Hepatocyte (in vitro differentiated cells): ENCODE data around the gene SAGE1. TPM values are rescaled to one million over a fixed set of nuclear protein-coding genes. Genes with fewer than 3 reads are reported as not detected.

ENCODE experiments used
- DNase-seq: peaks from one replicate; pipeline ENCODE4 v3.0.0-alpha.2; 2016; ENCODE audit warnings: low spot score
- H2AFZ ChIP-seq: fragments of 200-600 bp; sonication (generic); 2 replicates; pipeline ENCODE4 v1.6.0; 2016; ENCODE audit warnings: antibody characterized with exemption, mild to moderate bottlenecking
- H3K27ac ChIP-seq: fragments of 200-600 bp; sonication (generic); 2 replicates; pipeline ENCODE4 v1.5.1; 2016; ENCODE audit warnings: mild to moderate bottlenecking
- H3K27me3 ChIP-seq: fragments of 200-600 bp; sonication (generic); 2 replicates; pipeline ENCODE4 v1.6.1; 2016
- H3K36me3 ChIP-seq: fragments of 200-600 bp; sonication (generic); replicated peaks from 2 replicates; pipeline ENCODE4 v1.5.1; 2016; ENCODE audit warnings: low read depth; ENCODE audit not compliant: insufficient read depth
- H3K4me1 ChIP-seq: fragments of 200-600 bp; sonication (generic); 2 replicates; pipeline ENCODE4 v1.5.1; 2016; ENCODE audit warnings: mild to moderate bottlenecking, moderate library complexity; ENCODE audit not compliant: insufficient read depth
- H3K4me2 ChIP-seq: fragments of 200-600 bp; sonication (generic); 2 replicates; pipeline ENCODE4 v1.6.0; 2016
- H3K4me3 ChIP-seq: fragments of 200-600 bp; sonication (generic); 2 replicates; pipeline ENCODE4 v1.5.1; 2016; ENCODE audit warnings: mild to moderate bottlenecking
- H3K79me2 ChIP-seq: fragments of 200-600 bp; sonication (generic); 2 replicates; pipeline ENCODE4 v1.6.0; 2017; ENCODE audit warnings: mild to moderate bottlenecking
- H3K9me2 ChIP-seq: fragments of 200-600 bp; sonication (generic); replicated peaks from 2 replicates; pipeline ENCODE4 v1.6.0; 2017; ENCODE audit warnings: mild to moderate bottlenecking; ENCODE audit not compliant: insufficient read depth
- H3K9me3 ChIP-seq: fragments of 200-600 bp; sonication (generic); 2 replicates; pipeline ENCODE4 v1.5.1; 2016; ENCODE audit warnings: low read depth, mild to moderate bottlenecking
- H4K20me1 ChIP-seq: fragments of 200-600 bp; sonication (generic); 2 replicates; pipeline ENCODE4 v1.6.0; 2016; ENCODE audit warnings: mild to moderate bottlenecking; ENCODE audit not compliant: insufficient read depth, poor library complexity, severe bottlenecking
- EZH2 ChIP-seq: fragments of 200-600 bp; sonication (generic); IDR thresholded peaks from 2 replicates; pipeline ENCODE4 v1.6.1; 2016; ENCODE audit warnings: antibody characterized with exemption, mild to moderate bottlenecking, borderline replicate concordance
- EZH2phosphoT487 ChIP-seq: fragments of 200-600 bp; sonication (generic); IDR thresholded peaks from one replicate; pipeline ENCODE4 v1.6.1; 2018; ENCODE audit warnings: antibody characterized with exemption, mild to moderate bottlenecking, low read depth, moderate library complexity; ENCODE audit not compliant: unreplicated experiment, severe bottlenecking
- WGBS: methylation state at CpG from one replicate; pipeline ENCODE4 v1.1.6; 2016; ENCODE audit warnings: low lambda C conversion rate; ENCODE audit errors: missing lambda C conversion rate; 5-methylcytosine and 5-hydroxymethylcytosine counted together
- polyA plus RNA-seq: library from polyadenylated mRNA; unstranded; fragments of >200 nt; fragmentation: Nextera tagmentation; extraction: Ambion mirVana; gene quantifications from 2 replicates; pipeline ENCODE4 v1.2.1, GENCODE V29; 2016
- total RNA-seq: library from RNA; depleted of rRNA; stranded (reverse); fragments of >200 nt; gene quantifications from 2 replicates; pipeline ENCODE4 v1.2.3, GENCODE V29; 2014
- TF ChIP-seq, protein P1 (sequence below): fragments of 200-600 bp; sonication (generic); IDR thresholded peaks from 2 replicates; pipeline ENCODE4 v1.5.1; 2016; ENCODE audit warnings: antibody characterized with exemption, mild to moderate bottlenecking; ENCODE audit not compliant: poor library complexity

SAGE1 gene
- total and polyA plus RNA-seq, 2 experiments from 2014 or later: not detected

DNA sequence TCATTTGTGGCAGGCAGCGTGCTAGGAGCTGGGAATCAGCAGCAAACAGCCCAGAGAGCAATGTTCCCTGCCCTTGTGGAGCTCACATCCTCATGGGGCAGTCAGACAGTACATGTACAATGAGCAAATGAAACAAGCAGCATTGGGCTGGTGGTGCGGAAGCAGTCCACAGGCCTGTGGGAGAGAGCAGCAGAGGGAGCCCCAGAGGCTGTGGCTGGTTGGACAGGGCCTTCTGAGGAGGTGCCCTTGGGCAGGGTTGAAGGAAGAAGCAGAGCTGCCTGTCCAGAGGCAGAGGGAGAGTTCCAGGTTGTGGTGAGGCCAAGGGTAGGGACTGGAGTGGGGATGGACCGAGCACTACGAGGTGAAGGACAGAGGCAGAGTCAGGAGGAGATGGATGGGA, 57.8 kb downstream of the SAGE1 start:
- H3K79me2 ChIP-seq: no peaks in the 10 kb centered on the region
- H3K4me3 ChIP-seq: no peak overlapping the region
- no peaks in the 10 kb centered on the region for H3K9me2 ChIP-seq
- H3K9me3 ChIP-seq: no peaks in the 10 kb centered on the region
- DNase-seq: no peak
- no peaks in the 10 kb centered on the region for H4K20me1 ChIP-seq
- H2AFZ ChIP-seq: no peak overlapping the region
- H3K27ac ChIP-seq: no peak overlapping the region
- no peaks in the 10 kb centered on the region for H3K36me3 ChIP-seq
- H3K27me3 ChIP-seq: no peaks in the 10 kb centered on the region
- TF ChIP-seq, protein P1, sequence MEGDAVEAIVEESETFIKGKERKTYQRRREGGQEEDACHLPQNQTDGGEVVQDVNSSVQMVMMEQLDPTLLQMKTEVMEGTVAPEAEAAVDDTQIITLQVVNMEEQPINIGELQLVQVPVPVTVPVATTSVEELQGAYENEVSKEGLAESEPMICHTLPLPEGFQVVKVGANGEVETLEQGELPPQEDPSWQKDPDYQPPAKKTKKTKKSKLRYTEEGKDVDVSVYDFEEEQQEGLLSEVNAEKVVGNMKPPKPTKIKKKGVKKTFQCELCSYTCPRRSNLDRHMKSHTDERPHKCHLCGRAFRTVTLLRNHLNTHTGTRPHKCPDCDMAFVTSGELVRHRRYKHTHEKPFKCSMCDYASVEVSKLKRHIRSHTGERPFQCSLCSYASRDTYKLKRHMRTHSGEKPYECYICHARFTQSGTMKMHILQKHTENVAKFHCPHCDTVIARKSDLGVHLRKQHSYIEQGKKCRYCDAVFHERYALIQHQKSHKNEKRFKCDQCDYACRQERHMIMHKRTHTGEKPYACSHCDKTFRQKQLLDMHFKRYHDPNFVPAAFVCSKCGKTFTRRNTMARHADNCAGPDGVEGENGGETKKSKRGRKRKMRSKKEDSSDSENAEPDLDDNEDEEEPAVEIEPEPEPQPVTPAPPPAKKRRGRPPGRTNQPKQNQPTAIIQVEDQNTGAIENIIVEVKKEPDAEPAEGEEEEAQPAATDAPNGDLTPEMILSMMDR: no peak
- TF ChIP-seq EZH2phosphoT487 (no peak), EZH2 (no peak)
- no peaks in the 10 kb centered on the region for H3K4me1 ChIP-seq
- no peak overlapping the region for H3K4me2 ChIP-seq
- 73% methylated on average over 4 of the region's 4 CpGs for WGBS

Other genes starting within 250 kb of the SAGE1 start
- gene CT45A1, start 180.1 kb upstream of the SAGE1 start, total RNA-seq: not detected in 2 replicates
- not detected in 2 replicates for gene CT45A1, start 180.1 kb upstream of the SAGE1 start, polyA plus RNA-seq
- gene CT45A3, start 125.5 kb upstream of the SAGE1 start, total RNA-seq: not detected in 2 replicates
- not detected in 2 replicates for gene CT45A3, start 125.5 kb upstream of the SAGE1 start, polyA plus RNA-seq
- not detected in 2 replicates for gene CT45A5, start 108.2 kb upstream of the SAGE1 start, total RNA-seq
- not detected in 2 replicates for gene CT45A5, start 108.2 kb upstream of the SAGE1 start, polyA plus RNA-seq
- not detected in 2 replicates for gene CT45A6, start 90.9 kb upstream of the SAGE1 start, total RNA-seq
- not detected in 2 replicates for gene CT45A6, start 90.9 kb upstream of the SAGE1 start, polyA plus RNA-seq
- not detected in 2 replicates for gene CT45A2, start 73.7 kb upstream of the SAGE1 start, total RNA-seq
- gene CT45A2, start 73.7 kb upstream of the SAGE1 start, polyA plus RNA-seq: not detected in 2 replicates
- gene CT45A7, start 56.4 kb upstream of the SAGE1 start, total RNA-seq: not detected in 2 replicates
- not detected in 2 replicates for gene CT45A7, start 56.4 kb upstream of the SAGE1 start, polyA plus RNA-seq
- not detected in 2 replicates for gene CT45A8, start 39.2 kb upstream of the SAGE1 start, total RNA-seq
- gene CT45A8, start 39.2 kb upstream of the SAGE1 start, polyA plus RNA-seq: not detected in 2 replicates
- not detected in 2 replicates for gene CT45A9, start 21.9 kb upstream of the SAGE1 start, total RNA-seq
- gene CT45A9, start 21.9 kb upstream of the SAGE1 start, polyA plus RNA-seq: not detected in 2 replicates
- not detected in 2 replicates for gene CT45A10, start 272 bp upstream of the SAGE1 start, total RNA-seq
- not detected in 2 replicates for gene CT45A10, start 272 bp upstream of the SAGE1 start, polyA plus RNA-seq
- 20.7 and 25.1 TPM in 2 replicates for gene MMGT1, start 80.3 kb downstream of the SAGE1 start, total RNA-seq
- gene MMGT1, start 80.3 kb downstream of the SAGE1 start, polyA plus RNA-seq: 10.2 and 11.9 TPM in 2 replicates
- gene SLC9A6, start 91.7 kb downstream of the SAGE1 start, total RNA-seq: 12.8 and 21.6 TPM in 2 replicates
- gene SLC9A6, start 91.7 kb downstream of the SAGE1 start, polyA plus RNA-seq: 9.6 and 11.2 TPM in 2 replicates